Measurements from ENCODE around the gene ZNF30. TPM values are rescaled to one million over a fixed set of nuclear protein-coding genes. Genes with fewer than 3 reads are reported as not detected.
A peak's percentile ranks its signal among the peaks of the same experiment; 100 is the strongest.
"Not testable (repeated sequence)": the region's sequence is repeated elsewhere in the genome, so short reads cannot be mapped to it uniquely, and the experiment has no call there.

Gene ZNF30
- total RNA-seq, 2 experiments from 2014 or later: 4.2 to 4.4 TPM

GRCh38 chr19:34900245-34900644, 26.5 kb upstream of the ZNF30 start:
- ATAC-seq (no peak), DNase-seq (no peak)
- peaks cover 7% of the 10 kb centered on the region for H3K27me3 Mint-ChIP-seq
- H3K4me1 Mint-ChIP-seq (ENCODE audit: low read depth): peaks cover 4% of the 10 kb centered on the region
- POLR2A ChIA-PET: no interaction called here
- TF ChIP-seq CTCF (IDR thresholded peaks at IDR 0.05): no peak
- H3K9me3 Mint-ChIP-seq: peaks cover 2% of the 10 kb centered on the region
- intact Hi-C loops (cut with micrococcal nuclease): no loop called here
- CTCF ChIA-PET: no interaction called here
- H3K4me3 Mint-ChIP-seq: no peak overlapping the region
- no peaks in the 10 kb centered on the region for H3K36me3 Mint-ChIP-seq (ENCODE audit: low read depth)
- H3K27ac Mint-ChIP-seq: no peak overlapping the region

GRCh38 chr19:34904664-34905527, 21.8 kb upstream of the ZNF30 start:
- Mint-ChIP-seq H3K27ac (no peak overlapping the region), H3K4me1 (ENCODE audit: low read depth) (peaks cover 15% of the 10 kb centered on the region), H3K36me3 (ENCODE audit: low read depth) (no peaks in the 10 kb centered on the region), H3K9me3 (no peaks in the 10 kb centered on the region), H3K4me3 (peak overlapping the region; percentile 25), H3K27me3 (peaks cover 34% of the 10 kb centered on the region)
- no peak for ATAC-seq
- DNase-seq: no peak
- intact Hi-C loops (cut with micrococcal nuclease): no loop called here
- no peak for TF ChIP-seq CTCF (IDR thresholded peaks at IDR 0.05)
- ChIA-PET CTCF (interaction anchor here (0.6 kb wide), 1 partner anchor 617 kb away, joined by 3 read pairs; no protein-coding TSS in a partner anchor), POLR2A (interaction anchor here (1.2 kb wide), 1 partner anchor 11 kb away, joined by 5 read pairs; no protein-coding TSS in a partner anchor)

GRCh38 chr19:34910770-34911169, 15.9 kb upstream of the ZNF30 start:
- Mint-ChIP-seq H3K27ac (no peak overlapping the region), H3K4me3 (no peak overlapping the region), H3K36me3 (ENCODE audit: low read depth) (no peaks in the 10 kb centered on the region), H3K27me3 (peaks cover 24% of the 10 kb centered on the region), H3K4me1 (ENCODE audit: low read depth) (peaks cover 6% of the 10 kb centered on the region), H3K9me3 (peaks cover 3% of the 10 kb centered on the region)
- TF ChIP-seq CTCF (IDR thresholded peaks at IDR 0.05): no peak
- ChIA-PET POLR2A (no interaction called here), CTCF (no interaction called here)
- intact Hi-C loops (cut with micrococcal nuclease): no loop called here
- ATAC-seq (no peak), DNase-seq (no peak)

- ATAC-seq; H3K4me1 Mint-ChIP-seq (ENCODE audit: low read depth); H3K36me3 Mint-ChIP-seq (ENCODE audit: low read depth); H3K4me3 Mint-ChIP-seq; CTCF ChIA-PET; H3K27me3 Mint-ChIP-seq; H3K27ac Mint-ChIP-seq; DNase-seq; intact Hi-C loops (cut with micrococcal nuclease): not testable (repeated sequence)
- peaks cover 22% of the 10 kb centered on the region for H3K9me3 Mint-ChIP-seq
- POLR2A ChIA-PET: interaction anchor here (1.4 kb wide), 1 partner anchor 13 kb away, joined by 5 read pairs; no protein-coding TSS in a partner anchor
Observed at GRCh38 chr19:34917144-34917543, 9.6 kb upstream of the ZNF30 start.

- CTCF ChIA-PET: no interaction called here
Observed at GRCh38 chr19:34918190-34918589, 8.5 kb upstream of the ZNF30 start.

GRCh38 chr19:34920090-34920786, 6.5 kb upstream of the ZNF30 start:
- H3K27ac Mint-ChIP-seq; H3K4me3 Mint-ChIP-seq; POLR2A ChIA-PET; H3K36me3 Mint-ChIP-seq (ENCODE audit: low read depth); DNase-seq; H3K4me1 Mint-ChIP-seq (ENCODE audit: low read depth); intact Hi-C loops (cut with micrococcal nuclease); H3K27me3 Mint-ChIP-seq; ATAC-seq: not testable (repeated sequence)
- CTCF ChIA-PET: interaction anchor here (1.3 to 1.6 kb wide), 2 partner anchors 93 to 127 kb away, joined by 3 to 4 read pairs; no protein-coding TSS in a partner anchor
- H3K9me3 Mint-ChIP-seq: peaks cover 19% of the 10 kb centered on the region

More at GRCh38 chr19:34918190-34918589, 8.5 kb upstream of the ZNF30 start:
- peaks cover 22% of the 10 kb centered on the region for H3K9me3 Mint-ChIP-seq
- TF ChIP-seq CTCF (IDR thresholded peaks at IDR 0.05): no peak
- DNase-seq: no peak
- peaks cover 2% of the 10 kb centered on the region for H3K36me3 Mint-ChIP-seq (ENCODE audit: low read depth)
- no peak overlapping the region for H3K4me3 Mint-ChIP-seq
- intact Hi-C loops (cut with micrococcal nuclease): no loop called here
- POLR2A ChIA-PET: interaction anchor here (0.8 kb wide), 1 partner anchor 85 kb away, joined by 3 read pairs; no protein-coding TSS in a partner anchor
- H3K27ac Mint-ChIP-seq: no peak overlapping the region
- no peak for ATAC-seq
- H3K4me1 Mint-ChIP-seq (ENCODE audit: low read depth): no peaks in the 10 kb centered on the region
- no peaks in the 10 kb centered on the region for H3K27me3 Mint-ChIP-seq

Measured in activated CD8-positive, alpha-beta T cell treated with anti-CD3 and anti-CD28 coated beads for 36 hours (primary cell).